HG03280 (cell line): ENCODE data around the gene DLEC1.
A peak's percentile ranks its signal among the peaks of the same experiment; 100 is the strongest.

Experiments
- ATAC-seq: cut with Tn5 transposase; IDR thresholded peaks from one replicate; pipeline ENCODE4 v1.9.1; 2021; ENCODE audit warnings: mild to moderate bottlenecking, moderate library complexity; ENCODE audit not compliant: unreplicated experiment

The DLEC1 gene

GRCh38 chr3:38102444-38102814 is 63.4 kb downstream of the DLEC1 start:
- ATAC-seq = no peak

- no peak for ATAC-seq
Observed at GRCh38 chr3:38105525-38105924, 66.5 kb downstream of the DLEC1 start.

GRCh38 chr3:38107911-38108648 is 69.1 kb downstream of the DLEC1 start:
- ATAC-seq = no peak

- no peak for ATAC-seq
Observed at GRCh38 chr3:38108649-38109579, 69.9 kb downstream of the DLEC1 start.

GRCh38 chr3:38109580-38110313 is 70.7 kb downstream of the DLEC1 start:
- ATAC-seq = no peak

- no peak for ATAC-seq
Observed at GRCh38 chr3:38110314-38111050, 71.5 kb downstream of the DLEC1 start.

GRCh38 chr3:38111201-38111600 is 72.2 kb downstream of the DLEC1 start:
- ATAC-seq = no peak

- no peak for ATAC-seq
Observed at GRCh38 chr3:38111696-38112377, 72.8 kb downstream of the DLEC1 start.

- ATAC-seq = no peak
Observed at GRCh38 chr3:38112378-38112761, 73.4 kb downstream of the DLEC1 start.

GRCh38 chr3:38114052-38114874 is 75.3 kb downstream of the DLEC1 start:
- ATAC-seq = no peak

GRCh38 chr3:38114875-38115644 is 76.1 kb downstream of the DLEC1 start:
- no peak for ATAC-seq

GRCh38 chr3:38115645-38116427 is 76.8 kb downstream of the DLEC1 start:
- no peak for ATAC-seq

- ATAC-seq = no peak
Observed at GRCh38 chr3:38116471-38117162, 77.6 kb downstream of the DLEC1 start.

- no peak for ATAC-seq
Observed at GRCh38 chr3:38117163-38117716, 78.2 kb downstream of the DLEC1 start.

GRCh38 chr3:38117748-38118420 is 78.9 kb downstream of the DLEC1 start:
- ATAC-seq = peak; percentile 66
